C4-2B (cell line): ENCODE measurements around the gene KLHL22.

Experiments used
- CTCF ChIP-seq: fragments of 450-650 bp; conservative IDR thresholded peaks from 2 replicates; pipeline ENCODE4 v1.5.1; 2017; ENCODE audit warnings: mild to moderate bottlenecking
- ZFX ChIP-seq: fragments of 450-650 bp; IDR thresholded peaks from 2 replicates; pipeline ENCODE4 v1.6.1; 2017

GRCh38 chr22:20509344-20510047 lies 13.9 kb upstream of the KLHL22 start:
- no peak for TF ChIP-seq CTCF
- no peak for TF ChIP-seq ZFX
